H54 (cell line): Measurements from ENCODE around the gene ZNF598.

Experiments used
- DNase-seq: peaks from one replicate; pipeline ENCODE4 v3.0.0; 2011; ENCODE audit warnings: low spot score, mixed read lengths; ENCODE audit not compliant: insufficient read length
- FAIRE-seq: peaks from 3 replicates; lab custom pipeline; 2011; peaks lifted over from hg19 to GRCh38; lab: Jason Lieb, UNC
- POLR2A ChIP-seq: IDR thresholded peaks from 2 replicates; pipeline ENCODE4 v1.6.1; 2011; ENCODE audit warnings: low read depth, mild to moderate bottlenecking, low read length

Gene ZNF598

DNA sequence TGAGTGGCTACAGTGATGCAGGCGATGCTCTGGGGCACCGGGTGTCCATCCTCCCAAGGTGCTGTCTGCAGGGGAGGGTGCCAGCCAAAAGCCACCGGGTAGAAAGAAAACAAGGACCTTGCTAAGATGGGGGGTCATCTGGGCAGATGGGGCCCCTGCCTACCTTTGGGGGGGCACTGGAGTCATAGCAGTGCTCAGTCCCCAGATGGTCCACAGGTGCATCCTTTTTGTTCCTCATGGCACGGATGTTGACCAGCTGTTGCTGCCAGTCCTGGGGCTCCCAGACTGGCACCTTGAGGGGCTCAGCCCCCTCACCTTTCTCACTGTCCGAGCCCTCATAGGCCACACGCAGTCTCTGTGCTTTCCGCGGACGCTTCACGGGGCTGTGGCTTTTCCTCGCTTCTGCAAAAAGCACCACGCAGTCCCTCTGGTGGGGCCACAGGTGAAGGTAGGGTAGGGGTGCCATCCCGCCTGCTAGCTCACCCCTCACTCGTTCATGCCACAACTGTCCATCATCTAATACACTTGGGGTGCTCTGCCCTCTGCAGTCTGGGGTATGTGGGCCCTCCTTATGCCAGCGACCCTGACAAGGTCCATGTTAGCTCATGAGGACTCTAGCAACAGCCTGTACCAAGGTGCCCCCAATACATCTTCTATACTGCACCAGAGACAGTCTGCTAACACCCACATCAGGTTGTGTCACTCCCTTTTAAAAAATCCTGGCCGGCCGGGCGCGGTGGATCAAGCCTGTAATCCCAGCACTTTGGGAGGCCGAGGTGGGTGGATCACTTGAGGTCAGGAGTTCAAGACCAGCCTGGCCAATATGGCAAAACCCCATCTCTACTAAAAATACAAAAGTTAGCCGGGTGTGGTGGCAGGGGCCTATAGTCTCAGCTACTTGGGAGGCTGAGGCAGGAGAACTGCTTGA, 36.6 kb upstream of the ZNF598 start:
- FAIRE-seq, result no peak
- DNase-seq, result no peak
- TF ChIP-seq POLR2A, result no peak

DNA sequence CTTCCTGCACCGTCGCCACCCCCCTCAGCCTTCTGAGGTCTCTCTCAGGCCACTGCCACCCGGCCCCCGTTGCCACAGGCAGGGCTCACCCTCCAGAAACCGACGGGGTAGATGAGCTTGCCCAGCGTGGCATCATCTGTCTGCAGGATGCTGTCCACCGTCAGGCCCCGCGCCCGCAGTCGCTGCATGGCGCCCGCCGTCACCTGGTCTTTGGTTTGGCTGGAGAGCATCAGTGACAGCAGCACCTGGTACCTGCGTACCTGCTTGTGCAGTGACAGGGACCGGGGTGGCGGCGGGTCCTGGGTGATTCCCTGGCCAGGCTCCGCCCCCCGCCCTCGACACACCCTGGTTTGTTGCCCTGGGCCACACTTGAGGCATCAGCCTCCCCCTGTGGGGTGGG, 34.9 kb upstream of the ZNF598 start:
- DNase-seq (no peak), FAIRE-seq (no peak)
- no peak for TF ChIP-seq POLR2A

DNA sequence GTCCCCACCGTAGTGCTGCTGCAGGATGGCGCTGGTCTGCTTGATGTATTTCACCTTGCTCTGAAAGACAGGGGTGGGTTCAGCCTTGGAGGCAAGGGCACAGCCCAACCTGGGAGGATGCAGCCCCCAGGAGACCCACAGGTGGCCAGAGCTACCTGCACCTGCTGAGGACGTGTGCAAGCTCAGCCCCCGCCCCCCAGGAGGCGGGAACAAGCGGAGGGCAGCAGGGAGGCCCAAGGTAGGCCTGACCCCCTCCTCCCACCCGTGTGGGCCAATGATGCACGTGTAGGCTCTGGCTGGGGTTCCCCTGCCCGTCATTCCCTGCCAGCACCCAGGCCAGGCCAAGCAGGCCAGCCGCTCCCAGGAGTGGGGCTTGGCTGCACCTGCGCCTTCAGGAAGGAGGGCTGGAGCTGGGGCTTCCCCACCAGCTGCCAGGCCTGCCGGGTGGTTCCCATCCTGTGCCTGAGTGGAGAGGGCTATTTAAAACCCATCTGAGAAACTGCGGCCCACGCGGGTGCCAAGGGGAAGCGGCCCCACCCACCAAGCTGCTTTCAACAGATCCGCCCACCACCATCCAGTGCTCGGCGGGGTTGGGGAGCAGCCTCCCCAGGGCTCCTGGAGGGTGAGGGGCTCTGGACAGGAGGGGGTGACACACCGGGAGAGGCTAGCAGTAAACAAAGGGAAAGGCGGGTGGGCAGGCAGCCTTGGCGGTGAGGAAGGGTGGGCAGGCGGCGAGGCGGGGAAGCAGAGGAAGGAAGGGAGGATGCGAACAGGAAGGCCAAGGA, 34.2 kb upstream of the ZNF598 start:
- FAIRE-seq, result no peak
- no peak for DNase-seq
- TF ChIP-seq POLR2A, result no peak

DNA sequence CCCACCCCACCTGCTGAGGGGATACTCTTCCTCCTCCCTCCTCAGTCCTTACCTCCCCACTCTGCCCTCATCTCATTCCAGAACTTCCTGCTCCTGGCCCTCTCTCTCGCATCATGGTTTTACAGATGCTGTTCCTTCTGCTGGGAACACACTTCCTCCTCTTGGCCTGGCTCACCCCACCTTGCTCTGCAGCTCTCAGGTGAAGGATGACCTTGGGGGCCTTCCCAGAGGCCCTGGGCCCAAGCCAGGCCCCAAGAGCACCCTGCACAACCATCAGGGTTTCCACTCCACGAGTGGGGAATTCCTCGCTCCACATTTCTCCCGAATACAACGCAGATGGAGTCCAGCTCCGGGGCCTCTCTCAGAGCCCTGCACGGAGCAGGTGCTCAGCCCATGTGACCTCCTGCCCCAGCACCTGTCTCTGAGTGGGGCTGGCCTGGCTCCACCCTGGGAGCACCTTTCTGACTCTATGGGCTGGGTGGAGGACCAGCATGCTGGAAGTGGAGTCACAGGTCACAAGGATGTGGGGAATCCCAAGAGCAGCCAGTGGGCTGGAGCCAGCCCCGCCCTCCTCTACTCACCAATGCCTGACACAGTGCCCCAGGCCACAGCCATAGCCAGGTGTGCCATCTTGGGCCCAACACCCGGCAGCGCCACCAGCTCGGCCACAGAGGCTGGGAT, 33.5 kb upstream of the ZNF598 start:
- no peak for DNase-seq
- TF ChIP-seq POLR2A, result no peak
- FAIRE-seq, result no peak

DNA sequence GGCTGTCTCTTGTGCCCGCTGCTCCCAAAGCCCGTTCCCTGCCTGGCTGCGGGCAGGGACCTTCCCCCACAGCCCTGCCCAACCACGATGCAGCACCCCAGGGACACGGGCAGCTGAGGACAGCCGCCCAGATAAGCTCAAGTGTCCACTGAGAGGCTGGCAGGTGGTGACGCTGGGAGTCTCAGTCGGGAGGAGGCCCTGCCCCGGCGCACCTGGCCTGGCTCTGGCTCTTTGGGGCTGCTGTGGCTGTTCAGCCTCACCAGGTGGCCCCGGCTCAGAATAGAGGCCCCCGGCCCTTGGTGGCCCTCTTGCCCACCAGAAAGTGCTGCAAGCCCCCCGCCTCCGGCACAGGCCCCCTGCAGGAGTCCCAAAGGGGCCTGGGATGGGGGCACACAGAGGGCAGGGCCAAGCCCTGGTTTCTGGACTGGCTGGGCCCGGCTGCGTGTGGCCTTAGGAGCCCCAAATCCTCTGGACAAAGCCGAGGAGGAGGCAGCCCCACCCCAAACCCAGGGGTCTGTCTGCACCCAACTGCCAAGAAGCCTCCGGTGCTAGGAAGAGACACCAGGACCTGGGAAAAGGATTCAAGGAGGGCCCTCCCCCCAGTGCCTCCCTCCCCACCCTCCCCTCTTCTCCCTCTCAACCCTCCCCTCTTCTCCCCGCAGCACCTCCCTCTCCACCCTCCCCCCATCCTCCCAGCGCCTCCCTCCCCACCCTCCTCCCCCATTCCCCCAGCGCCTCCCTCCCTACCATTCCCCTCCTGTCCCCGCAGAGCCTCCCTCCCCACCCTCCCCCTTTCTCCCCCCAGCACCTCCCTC, 32.8 kb upstream of the ZNF598 start:
- no peak for FAIRE-seq

DNA sequence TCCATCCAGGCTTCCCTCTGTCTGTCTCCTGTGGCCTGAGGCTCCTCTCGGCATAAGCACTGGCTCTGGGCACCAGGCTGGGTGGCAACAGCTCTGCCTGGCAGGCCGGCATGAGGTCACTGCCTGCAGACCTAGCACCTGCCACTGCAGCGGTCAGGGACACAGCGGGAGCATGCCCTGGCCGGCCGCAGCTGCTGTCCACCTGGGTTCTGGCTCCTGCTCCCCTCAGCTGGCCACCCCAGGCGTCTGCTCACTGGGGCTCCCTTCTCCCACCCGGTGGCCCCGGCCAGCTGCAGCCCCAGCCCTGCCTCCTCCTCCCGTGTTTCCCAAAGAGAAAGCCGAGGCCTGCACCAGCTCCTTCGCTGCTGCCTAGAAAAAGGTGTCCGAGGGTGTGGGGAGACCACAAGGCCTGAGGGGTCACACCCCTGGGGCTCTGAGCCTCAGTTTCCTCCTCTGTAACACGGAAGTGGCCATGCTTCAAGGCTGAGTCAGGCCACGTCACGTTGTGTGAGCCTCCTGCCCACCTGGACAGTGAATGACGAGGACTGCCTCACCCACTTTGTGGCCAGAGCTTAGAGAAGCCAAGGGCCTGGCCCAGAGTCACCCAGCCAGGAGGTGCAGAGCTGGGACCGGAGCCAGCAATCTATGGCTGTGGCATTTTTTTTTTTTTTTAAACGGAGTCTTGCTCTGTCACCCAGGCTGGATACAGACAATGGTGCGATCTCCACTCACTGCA, 31.3 kb upstream of the ZNF598 start:
- FAIRE-seq, result peak; percentile 86
- TF ChIP-seq POLR2A, result no peak
- peak; percentile 90 for DNase-seq

More for the DNA sequence above, 32.8 kb upstream of the ZNF598 start:
- TF ChIP-seq POLR2A, result no peak
- no peak for DNase-seq

DNA sequence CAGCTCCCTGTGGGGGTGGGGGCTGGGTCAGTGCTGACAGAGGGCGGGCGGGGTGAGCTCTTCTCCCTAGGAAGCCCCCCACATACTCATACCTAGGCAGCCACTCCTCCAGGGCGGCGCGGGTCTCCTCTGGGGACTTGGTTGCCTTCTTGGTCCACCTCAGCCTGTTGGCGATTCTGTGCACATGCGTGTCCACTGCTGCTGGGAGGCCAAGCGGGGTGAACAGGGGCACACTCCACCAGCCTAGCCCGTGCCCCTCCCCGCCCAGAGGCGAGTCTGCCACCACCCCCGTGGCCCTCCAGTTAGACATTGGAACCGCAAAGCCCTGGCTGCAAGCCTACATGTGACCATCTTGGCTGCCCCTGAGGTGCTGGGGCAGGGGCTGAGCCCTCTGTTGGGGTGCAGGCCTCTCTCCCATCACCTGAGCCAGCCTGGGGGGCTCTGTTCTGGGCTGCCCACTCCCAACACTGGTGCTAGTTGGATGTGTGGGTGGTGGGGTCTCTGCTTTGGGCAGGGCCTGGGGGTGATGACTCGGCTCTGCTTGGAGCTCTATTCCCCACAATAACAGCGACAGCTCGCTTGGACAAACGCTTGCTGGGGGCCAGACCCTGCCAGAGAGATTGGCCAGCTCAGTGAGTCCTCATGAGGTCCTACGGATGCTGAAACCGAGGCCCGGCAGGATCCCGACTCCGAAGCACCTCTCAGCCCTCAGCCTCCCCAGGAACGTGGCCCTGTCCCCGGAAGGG, 30.6 kb upstream of the ZNF598 start:
- FAIRE-seq, result no peak
- TF ChIP-seq POLR2A, result no peak
- DNase-seq, result no peak

DNA sequence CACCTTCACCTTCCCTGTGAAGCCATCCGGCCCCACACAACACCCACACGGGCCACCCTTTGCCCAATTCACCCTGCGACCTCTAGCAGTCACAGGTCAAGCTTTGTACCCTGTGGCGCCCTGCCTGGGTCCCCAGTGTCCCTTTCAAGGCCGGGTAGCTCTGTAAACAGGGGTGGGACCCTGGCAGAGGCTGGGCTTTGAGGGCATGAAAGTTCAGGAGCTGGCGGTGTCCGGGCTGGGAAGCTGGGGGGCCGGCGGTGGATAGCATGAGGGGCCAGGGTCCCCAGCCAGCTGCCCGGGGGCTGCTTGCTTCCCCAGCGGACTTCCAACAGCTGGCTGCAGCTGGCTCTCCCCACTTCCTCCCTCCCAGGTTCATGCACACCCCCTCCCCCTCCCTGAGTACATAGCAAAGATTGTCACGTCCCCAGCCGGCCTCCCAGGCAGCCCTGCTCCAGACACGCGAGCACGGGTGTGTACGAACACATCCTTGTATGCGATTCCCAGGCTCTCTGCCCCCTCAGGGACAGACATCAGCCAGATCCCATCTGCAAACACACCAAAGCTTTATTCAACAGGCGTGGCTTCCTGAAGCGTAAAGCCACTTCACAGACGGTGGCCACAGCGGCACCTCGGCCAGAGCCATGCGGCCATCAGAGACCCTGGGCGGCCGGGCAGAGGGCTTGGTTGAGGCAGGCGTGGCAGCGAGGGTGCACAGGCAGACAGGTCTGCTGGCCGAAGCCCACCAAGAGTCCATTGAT, 29.8 kb upstream of the ZNF598 start:
- FAIRE-seq (no peak), DNase-seq (no peak)
- no peak for TF ChIP-seq POLR2A

DNA sequence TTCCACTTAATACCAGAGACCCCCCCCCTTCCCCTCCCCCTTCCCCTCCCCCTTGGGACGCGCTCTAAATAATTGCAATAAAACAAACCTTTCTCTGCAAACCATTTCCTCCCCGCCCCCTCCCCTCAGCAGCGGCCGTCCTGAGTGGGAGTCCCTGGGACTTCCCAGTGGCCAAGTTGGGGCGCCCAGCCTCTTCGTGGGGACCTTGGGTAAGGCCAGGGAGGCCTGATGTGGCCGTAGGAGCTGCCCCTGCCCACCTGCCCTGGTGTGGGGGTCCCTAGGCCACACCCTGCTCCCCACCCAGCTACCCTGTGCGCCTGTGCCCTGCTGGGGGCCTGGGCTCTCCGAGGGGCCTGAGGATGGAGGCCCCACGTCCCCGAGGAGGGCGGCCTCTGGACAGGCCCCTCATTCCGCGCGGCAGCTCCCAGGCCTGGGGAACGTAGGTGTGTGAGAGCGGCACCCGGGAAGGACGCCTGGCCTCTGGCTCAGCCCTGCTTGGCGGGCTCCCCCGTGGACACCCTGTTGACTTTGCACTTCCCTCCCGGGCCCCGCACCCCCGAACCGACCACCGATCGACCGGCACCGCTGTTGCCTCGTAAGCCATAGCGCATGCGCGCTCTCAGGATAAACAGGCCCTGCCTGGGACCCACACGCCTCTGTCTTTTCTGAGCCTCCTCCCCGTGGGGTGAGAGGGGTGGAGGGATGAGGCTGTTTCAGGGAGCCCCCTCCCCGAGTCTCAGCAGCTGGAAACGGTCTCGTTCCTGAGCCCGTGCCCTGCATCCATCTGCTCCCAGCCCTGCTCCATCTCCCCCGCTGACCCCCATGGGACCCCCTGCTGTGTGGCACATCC, 29.0 kb upstream of the ZNF598 start:
- DNase-seq (no peak), FAIRE-seq (no peak)
- no peak for TF ChIP-seq POLR2A

DNA sequence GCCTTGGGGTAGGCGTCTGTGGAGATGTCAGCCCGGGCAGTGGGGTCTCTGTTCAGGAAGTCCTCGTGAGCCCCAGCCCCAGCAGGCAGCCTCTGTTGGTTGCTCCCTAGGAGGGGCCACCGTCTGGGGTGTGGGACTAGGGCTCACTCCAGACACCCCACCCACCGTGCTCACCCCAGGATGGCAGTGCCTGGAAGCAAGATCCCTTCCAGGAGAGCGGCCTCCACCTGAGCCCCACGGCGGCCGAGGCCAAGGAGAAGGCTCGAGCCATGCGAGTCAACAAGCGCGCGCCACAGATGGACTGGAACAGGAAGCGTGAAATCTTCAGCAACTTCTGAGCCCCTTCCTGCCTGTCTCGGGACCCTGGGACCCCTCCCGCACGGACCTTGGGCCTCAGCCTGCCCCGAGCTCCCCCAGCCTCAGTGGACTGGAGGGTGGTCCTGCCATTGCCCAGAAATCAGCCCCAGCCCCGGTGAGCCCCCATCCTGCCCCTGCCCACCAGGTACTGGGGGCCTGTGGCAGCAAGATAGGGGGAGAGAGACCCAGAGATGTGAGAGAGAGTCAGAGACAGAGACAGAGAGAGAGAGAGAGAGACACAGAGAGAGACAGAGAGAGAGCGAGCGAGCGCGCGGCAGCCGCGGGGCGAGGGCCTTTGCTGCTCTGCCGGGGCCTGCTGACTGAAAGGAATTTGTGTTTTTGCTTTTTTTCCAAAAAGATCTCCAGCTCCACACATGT, 28.2 kb upstream of the ZNF598 start:
- no peak for FAIRE-seq
- TF ChIP-seq POLR2A, result no peak

More for the DNA sequence above, 28.2 kb upstream of the ZNF598 start:
- no peak for DNase-seq
